HCT116 (cell line): ENCODE measurements around the gene C14orf132. TPM values are rescaled to one million over a fixed set of nuclear protein-coding genes. Genes with fewer than 3 reads are reported as not detected.

Experiments
- ATAC-seq: fragments of 200-7000 bp; cut with Tn5 transposase; 2 replicates; pipeline ENCODE4 v1.9.1; 2020; ENCODE audit warnings: mild to moderate bottlenecking, moderate library complexity
- BruUV-seq: library from RNA; stranded (reverse); fragments of 400-500 nt; replicated peaks from 2 replicates; lab custom pipeline; 2021; lab: Mats Ljungman, UMichigan
- CTCF ChIA-PET: fragments of 300-600 bp; sonication (Branson Sonifier 250); formaldehyde crosslinking; loops from one replicate; lab custom pipeline; 2021; ENCODE audit warnings: antibody characterized with exemption; lab: Charles Lee
- POLR2A ChIA-PET: fragments of 300-600, 350-600 bp; sonication (Branson Sonifier 250); formaldehyde crosslinking; loops from one replicate; lab custom pipeline; 2021; ENCODE audit warnings: antibody characterized with exemption; lab: Charles Lee
- RAD21 ChIA-PET, 2 experiments: fragments of 300-600 bp; sonication (Branson Sonifier 250); formaldehyde crosslinking; loops; one replicate each; lab custom pipeline; 2023; ENCODE audit warnings: low total read pairs in 2 of 2; ENCODE audit not compliant: uncharacterized antibody in 2 of 2, unreplicated experiment in 2 of 2, low non-redundant PET in 1 of 2; lab: Charles Lee
- DNase-seq: peaks from one replicate; pipeline ENCODE4 v3.0.0-alpha.2; 2010; ENCODE audit warnings: low read depth, low spot score
- H2AFZ ChIP-seq: fragments of 200-600 bp; shearing (Covaris generic), sonication (generic); 2 replicates; pipeline ENCODE4 v1.6.1; 2017; ENCODE audit warnings: low read depth, mixed run types, mixed read lengths, antibody characterized with exemption, low read length; ENCODE audit not compliant: poor library complexity, severe bottlenecking
- H3K27ac ChIP-seq: 2 replicates; pipeline ENCODE4 v1.5.1; 2012; ENCODE audit warnings: low read depth, low read length
- H3K27me3 ChIP-seq: fragments of 200-600 bp; sonication (generic); 2 replicates; pipeline ENCODE4 v1.6.1; 2016; ENCODE audit warnings: mixed run types, low read length, mixed read lengths; ENCODE audit not compliant: insufficient read depth
- H3K36me3 ChIP-seq, 2 experiments: fragments of 200-500 bp in 1 of 2; fragments of 200-600 bp in 1 of 2; sonication (Bioruptor generic) in 1 of 2; sonication (generic) in 1 of 2; 2 replicates each; pipeline versions ENCODE4 v1.5.1 to v1.6.1; 2014 to 2016; ENCODE audit warnings: low read length in 2 of 2, inconsistent platforms in 1 of 2, mixed read lengths in 1 of 2, mixed run types in 1 of 2; ENCODE audit not compliant: insufficient read depth in 2 of 2, control insufficient read depth in 1 of 2
- H3K4me1 ChIP-seq, 2 experiments: fragments of 200-600 bp in 1 of 2; sonication (generic) in 1 of 2; 2 replicates each; pipeline versions ENCODE4 v1.5.1 to v1.6.1; 2012 to 2017; ENCODE audit warnings: low read length in 2 of 2, inconsistent platforms in 1 of 2, mild to moderate bottlenecking in 1 of 2, mixed read lengths in 1 of 2, mixed run types in 1 of 2, moderate library complexity in 1 of 2; ENCODE audit not compliant: insufficient read depth in 2 of 2, control insufficient read depth in 1 of 2
- H3K4me2 ChIP-seq: fragments of 200-600 bp; sonication (generic); 2 replicates; pipeline ENCODE4 v1.6.1; 2017; ENCODE audit warnings: mixed run types, low read length, mixed read lengths
- H3K4me3 ChIP-seq, 2 experiments: fragments of 200-600 bp in 1 of 2; sonication (generic) in 1 of 2; replicated peaks in 1 of 2; 2 replicates each; pipeline ENCODE4 v1.5.1; 2011 to 2016; ENCODE audit warnings: low read length in 2 of 2, control low read depth in 1 of 2, low read depth in 1 of 2, mild to moderate bottlenecking in 1 of 2, mixed read lengths in 1 of 2, mixed run types in 1 of 2
- H3K79me2 ChIP-seq: fragments of 200-600 bp; sonication (generic); 2 replicates; pipeline ENCODE4 v1.6.1; 2017; ENCODE audit warnings: mild to moderate bottlenecking, mixed run types, low read length, moderate library complexity, mixed read lengths; ENCODE audit not compliant: insufficient read depth
- H3K9ac ChIP-seq: fragments of 200-600 bp; sonication (generic); 2 replicates; pipeline ENCODE4 v1.6.1; 2016; ENCODE audit warnings: low read length, mixed read lengths
- H3K9me2 ChIP-seq: fragments of 200-600 bp; sonication (generic), shearing (Covaris generic); 2 replicates; pipeline ENCODE4 v1.6.1; 2017; ENCODE audit warnings: mixed run types, mild to moderate bottlenecking, moderate library complexity; ENCODE audit not compliant: insufficient read depth
- H3K9me3 ChIP-seq, 2 experiments: fragments of 200-500 bp in 1 of 2; fragments of 200-600 bp in 1 of 2; sonication (Bioruptor generic) in 1 of 2; sonication (generic) in 1 of 2; 2 replicates each; pipeline ENCODE4 v1.6.1; 2014 to 2017; ENCODE audit warnings: low read length in 2 of 2, mixed read lengths in 2 of 2, inconsistent platforms in 1 of 2, low read depth in 1 of 2, mild to moderate bottlenecking in 1 of 2, mixed run types in 1 of 2, moderate library complexity in 1 of 2; ENCODE audit not compliant: control insufficient read depth in 1 of 2, insufficient read depth in 1 of 2
- H4K20me1 ChIP-seq: fragments of 200-600 bp; sonication (generic), shearing (Covaris generic); 2 replicates; pipeline ENCODE4 v1.6.1; 2017; ENCODE audit warnings: mixed run types, mild to moderate bottlenecking, moderate library complexity; ENCODE audit not compliant: insufficient read depth
- ATF3 ChIP-seq: IDR thresholded peaks from 2 replicates; pipeline ENCODE4 v1.6.1; 2012
- CEBPB ChIP-seq: IDR thresholded peaks from 2 replicates; pipeline ENCODE4 v1.6.1; 2012; ENCODE audit warnings: low read depth
- CTCF ChIP-seq, 3 experiments: fragments of 200-600 bp in 1 of 3; sonication (generic) in 1 of 3; IDR thresholded peaks in 2 of 3; conservative IDR thresholded peaks in 1 of 3; 2 replicates each; pipeline ENCODE4 v1.5.1; 2012 to 2017; ENCODE audit warnings: low read depth in 2 of 3, low read length in 2 of 3, antibody characterized with exemption in 1 of 3, borderline replicate concordance in 1 of 3, control low read depth in 1 of 3, mild to moderate bottlenecking in 1 of 3, mixed read lengths in 1 of 3, mixed run types in 1 of 3, moderate library complexity in 1 of 3; ENCODE audit not compliant: insufficient read depth in 1 of 3
- EGR1 ChIP-seq: IDR thresholded peaks from 2 replicates; pipeline ENCODE4 v1.6.1; 2012; ENCODE audit warnings: low read depth
- EZH2phosphoT487 ChIP-seq: fragments of 200-600 bp; IDR thresholded peaks from 2 replicates; pipeline ENCODE4 v1.6.1; 2018; ENCODE audit warnings: antibody characterized with exemption, borderline replicate concordance
- JUND ChIP-seq: IDR thresholded peaks from 2 replicates; pipeline ENCODE4 v1.6.1; 2012
- MAX ChIP-seq: IDR thresholded peaks from 2 replicates; pipeline ENCODE4 v1.6.1; 2012
- POLR2AphosphoS5 ChIP-seq: IDR thresholded peaks from 2 replicates; pipeline ENCODE4 v1.6.1; 2011; ENCODE audit warnings: mild to moderate bottlenecking, low read depth, low read length, moderate library complexity
- SIN3A ChIP-seq: IDR thresholded peaks from 2 replicates; pipeline ENCODE4 v1.6.1; 2012; ENCODE audit warnings: low read depth
- SP1 ChIP-seq: IDR thresholded peaks from 2 replicates; pipeline ENCODE4 v1.6.1; 2012; ENCODE audit warnings: low read depth
- ZFX ChIP-seq: fragments of 450-650 bp; IDR thresholded peaks from 2 replicates; pipeline ENCODE4 v1.6.1; 2017
- ZNF274 ChIP-seq: fragments of 200-500 bp; sonication (Bioruptor generic); IDR thresholded peaks from 2 replicates; pipeline ENCODE4 v1.6.1; 2014; ENCODE audit warnings: mild to moderate bottlenecking, low read depth, low read length, inconsistent platforms
- intact Hi-C: fragments of 100-400 bp; cut with micrococcal nuclease; formaldehyde crosslinking; loops from 2 replicates; pipeline ENCODE4 v1.10.0; 2022
- total RNA-seq: library from RNA; stranded (reverse); gene quantifications from one replicate; pipeline ENCODE4 v1.2.1, GENCODE V29; 2021; ENCODE audit not compliant: unreplicated experiment

The C14orf132 gene
- total RNA-seq, 1 experiment from 2014 or later = 3.4 TPM

GRCh38 chr14:96077983-96078624 is 38.9 kb downstream of the C14orf132 start:
- Histone ChIP-seq H3K4me1 (peaks cover 0 to under 1% of the 10 kb centered on the region in 2 experiments; a peak in 1 of 4 replicates), H4K20me1 (no peaks in the 10 kb centered on the region), H3K4me3 (no peak overlapping the region), H3K9ac (no peak overlapping the region), H2AFZ (no peak overlapping the region), H3K9me3 (no peaks in the 10 kb centered on the region), H3K9me2 (no peaks in the 10 kb centered on the region), H3K4me2 (no peak overlapping the region), H3K79me2 (no peaks in the 10 kb centered on the region), H3K27me3 (no peaks in the 10 kb centered on the region), H3K36me3 (no peaks in the 10 kb centered on the region), H3K27ac (no peak overlapping the region)
- ChIA-PET RAD21 (no interaction called here), POLR2A (no interaction called here), CTCF (no interaction called here)
- intact Hi-C loops = no loop called here
- no peak for ATAC-seq
- TF ChIP-seq CEBPB = no peak
- TF ChIP-seq POLR2AphosphoS5 = no peak
- no peak for TF ChIP-seq ATF3
- TF ChIP-seq JUND = no peak
- TF ChIP-seq SP1 = no peak
- no peak for TF ChIP-seq MAX
- no peak for TF ChIP-seq ZNF274
- no peak for TF ChIP-seq EZH2phosphoT487
- no peak for TF ChIP-seq EGR1
- TF ChIP-seq CTCF (IDR thresholded peaks at IDR 0.05 in 2 of 3, conservative IDR thresholded peaks at IDR 0.05 in 1 of 3; ENCODE audit: borderline replicate concordance in 1 of 3, insufficient read depth in 1 of 3, low read depth in 2 of 3, low read length in 2 of 3) = no peak
- no peak for TF ChIP-seq ZFX
- TF ChIP-seq SIN3A = no peak
- BruUV-seq = no TSS peak
- no peak for DNase-seq
